ENCODE measurements around the gene TOP2A. TPM values are rescaled to one million over a fixed set of nuclear protein-coding genes. Genes with fewer than 3 reads are reported as not detected.

TOP2A gene
- total RNA-seq, 1 donor from 2014 or later = 3.3 TPM

DNA sequence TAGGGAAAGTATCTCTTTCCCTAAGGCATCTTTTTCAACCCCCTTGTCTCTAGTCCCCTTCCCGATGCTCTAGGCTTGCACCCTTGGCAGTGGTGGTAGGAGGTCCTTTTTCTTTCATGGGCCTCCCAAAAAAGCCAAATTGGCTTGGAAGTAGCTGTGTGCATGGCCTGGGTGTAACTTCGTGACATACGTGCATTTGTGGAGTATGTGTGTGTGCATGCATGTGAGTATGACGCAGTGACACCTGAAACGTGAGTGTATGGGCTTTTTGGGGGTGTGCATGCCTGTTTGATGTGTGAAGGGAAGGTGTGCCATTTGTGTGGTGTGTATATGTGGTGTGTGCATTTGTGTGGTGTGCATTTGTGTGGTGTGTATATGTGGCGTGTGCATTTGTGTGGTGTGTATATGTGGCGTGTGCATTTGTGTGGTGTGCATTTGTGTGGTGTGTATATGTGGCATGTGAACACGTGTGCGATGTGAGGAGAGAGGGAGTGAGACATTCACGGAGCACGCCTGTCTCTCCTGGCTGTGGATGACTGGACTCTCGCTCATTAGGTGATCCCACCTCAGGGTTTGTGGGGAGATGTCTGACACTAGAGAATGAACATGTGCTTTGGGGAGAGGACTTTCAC, 41.3 kb upstream of the TOP2A start:
- TF ChIP-seq, protein P1, sequence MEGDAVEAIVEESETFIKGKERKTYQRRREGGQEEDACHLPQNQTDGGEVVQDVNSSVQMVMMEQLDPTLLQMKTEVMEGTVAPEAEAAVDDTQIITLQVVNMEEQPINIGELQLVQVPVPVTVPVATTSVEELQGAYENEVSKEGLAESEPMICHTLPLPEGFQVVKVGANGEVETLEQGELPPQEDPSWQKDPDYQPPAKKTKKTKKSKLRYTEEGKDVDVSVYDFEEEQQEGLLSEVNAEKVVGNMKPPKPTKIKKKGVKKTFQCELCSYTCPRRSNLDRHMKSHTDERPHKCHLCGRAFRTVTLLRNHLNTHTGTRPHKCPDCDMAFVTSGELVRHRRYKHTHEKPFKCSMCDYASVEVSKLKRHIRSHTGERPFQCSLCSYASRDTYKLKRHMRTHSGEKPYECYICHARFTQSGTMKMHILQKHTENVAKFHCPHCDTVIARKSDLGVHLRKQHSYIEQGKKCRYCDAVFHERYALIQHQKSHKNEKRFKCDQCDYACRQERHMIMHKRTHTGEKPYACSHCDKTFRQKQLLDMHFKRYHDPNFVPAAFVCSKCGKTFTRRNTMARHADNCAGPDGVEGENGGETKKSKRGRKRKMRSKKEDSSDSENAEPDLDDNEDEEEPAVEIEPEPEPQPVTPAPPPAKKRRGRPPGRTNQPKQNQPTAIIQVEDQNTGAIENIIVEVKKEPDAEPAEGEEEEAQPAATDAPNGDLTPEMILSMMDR (IDR thresholded peaks at IDR 0.05) = no peak
- intact Hi-C loops (cut with DNase I) = no loop called here
- Histone ChIP-seq H3K27ac (no peak overlapping the region), H3K36me3 (peaks cover 39% of the 10 kb centered on the region), H3K4me1 (peaks cover 43% of the 10 kb centered on the region), H3K27me3 (no peaks in the 10 kb centered on the region), H3K9me3 (no peaks in the 10 kb centered on the region), H3K4me3 (no peak overlapping the region)
- no peak for ATAC-seq
- DNase-seq = no peak

DNA sequence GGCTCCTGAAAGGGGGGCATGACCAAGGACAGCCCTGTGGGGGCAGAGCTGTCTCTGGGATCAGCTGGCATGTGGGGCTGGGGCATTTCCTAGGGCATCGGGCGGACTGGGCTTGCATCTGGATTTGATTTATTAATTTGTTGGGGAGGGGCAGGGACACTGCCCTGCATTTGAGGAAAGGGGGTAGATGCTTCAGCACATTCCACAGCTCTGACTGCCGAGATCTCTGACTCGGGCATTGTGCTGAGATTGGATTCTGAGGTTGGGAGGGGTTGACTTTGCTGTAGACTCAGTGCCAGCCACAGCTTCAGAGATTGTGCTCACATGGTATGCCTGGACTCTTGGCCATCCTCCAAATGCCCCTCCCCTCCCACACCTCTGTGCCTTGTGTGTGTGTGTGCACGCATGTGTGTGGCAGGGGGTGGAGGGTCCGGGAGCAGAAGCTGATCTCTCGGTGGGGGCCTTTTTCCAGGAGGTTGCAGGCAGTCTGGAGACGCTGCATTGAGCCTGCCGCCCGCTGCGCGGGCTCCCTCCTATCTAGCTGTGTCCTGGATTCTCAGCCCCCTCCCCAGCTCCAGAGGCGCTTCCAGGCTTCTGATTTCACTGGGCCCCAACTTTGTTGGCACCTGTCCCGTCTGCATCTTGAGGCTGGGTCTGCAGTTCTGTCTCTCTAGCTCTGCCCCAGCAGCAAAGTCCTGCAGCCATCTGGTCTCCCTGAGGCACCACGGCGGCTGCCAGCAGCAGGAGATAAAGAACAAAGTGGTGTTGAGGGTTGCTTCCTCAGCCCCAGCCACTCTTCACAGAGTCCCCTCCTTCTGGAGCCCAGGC, 40.5 kb upstream of the TOP2A start:
- DNase-seq (no peak), ATAC-seq (peak; percentile 47)
- intact Hi-C loops (cut with DNase I) = no loop called here

DNA sequence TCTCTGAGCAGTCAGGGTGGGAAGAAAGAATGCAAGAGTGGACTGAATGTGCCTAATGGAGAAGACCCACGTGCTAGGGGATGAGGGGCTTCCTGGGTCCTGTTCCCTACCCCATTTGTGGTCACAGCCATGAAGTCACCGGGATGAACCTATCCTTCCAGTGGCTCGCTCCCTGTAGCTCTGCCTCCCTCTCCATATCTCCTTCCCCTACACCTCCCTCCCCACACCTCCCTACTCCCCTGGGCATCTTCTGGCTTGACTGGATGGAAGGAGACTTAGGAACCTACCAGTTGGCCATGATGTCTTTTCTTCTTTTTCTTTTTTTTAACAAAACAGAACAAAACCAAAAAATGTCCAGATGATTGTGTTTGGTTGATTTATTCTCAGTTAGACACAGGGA, 39.7 kb upstream of the TOP2A start:
- DNase-seq (no peak), ATAC-seq (no peak)
- intact Hi-C loops (cut with DNase I) = no loop called here
- no peaks in the 10 kb centered on the region for H3K27me3 ChIP-seq
- TF ChIP-seq, protein P1 (IDR thresholded peaks at IDR 0.05) = no peak
- H3K9me3 ChIP-seq = no peaks in the 10 kb centered on the region
- peak overlapping the region; percentile 47 for H3K27ac ChIP-seq
- peaks cover 52% of the 10 kb centered on the region for H3K36me3 ChIP-seq
- no peak overlapping the region for H3K4me3 ChIP-seq
- peaks cover 47% of the 10 kb centered on the region for H3K4me1 ChIP-seq

More for the DNA sequence above, 40.5 kb upstream of the TOP2A start:
- H3K27me3 ChIP-seq = no peaks in the 10 kb centered on the region
- peak overlapping the region; percentile 47 for H3K27ac ChIP-seq
- no peak overlapping the region for H3K4me3 ChIP-seq
- H3K36me3 ChIP-seq = peaks cover 46% of the 10 kb centered on the region
- no peaks in the 10 kb centered on the region for H3K9me3 ChIP-seq
- H3K4me1 ChIP-seq = peaks cover 43% of the 10 kb centered on the region
- TF ChIP-seq, protein P1 (IDR thresholded peaks at IDR 0.05) = no peak

DNA sequence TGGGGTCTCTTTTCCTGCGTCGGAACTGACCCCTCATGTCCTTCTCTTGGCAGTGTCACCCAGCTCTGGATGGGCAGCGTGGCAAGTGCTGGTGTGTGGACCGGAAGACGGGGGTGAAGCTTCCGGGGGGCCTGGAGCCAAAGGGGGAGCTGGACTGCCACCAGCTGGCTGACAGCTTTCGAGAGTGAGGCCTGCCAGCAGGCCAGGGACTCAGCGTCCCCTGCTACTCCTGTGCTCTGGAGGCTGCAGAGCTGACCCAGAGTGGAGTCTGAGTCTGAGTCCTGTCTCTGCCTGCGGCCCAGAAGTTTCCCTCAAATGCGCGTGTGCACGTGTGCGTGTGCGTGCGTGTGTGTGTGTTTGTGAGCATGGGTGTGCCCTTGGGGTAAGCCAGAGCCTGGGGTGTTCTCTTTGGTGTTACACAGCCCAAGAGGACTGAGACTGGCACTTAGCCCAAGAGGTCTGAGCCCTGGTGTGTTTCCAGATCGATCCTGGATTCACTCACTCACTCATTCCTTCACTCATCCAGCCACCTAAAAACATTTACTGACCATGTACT, 38.8 kb upstream of the TOP2A start:
- no peak for ATAC-seq
- peak; percentile 61 for DNase-seq
- no peaks in the 10 kb centered on the region for H3K27me3 ChIP-seq
- TF ChIP-seq, protein P1 (IDR thresholded peaks at IDR 0.05) = no peak
- peaks cover 58% of the 10 kb centered on the region for H3K36me3 ChIP-seq
- H3K4me1 ChIP-seq = peaks cover 47% of the 10 kb centered on the region
- intact Hi-C loops (cut with DNase I) = no loop called here
- H3K27ac ChIP-seq = peak overlapping the region; percentile 14
- H3K9me3 ChIP-seq = no peaks in the 10 kb centered on the region
- H3K4me3 ChIP-seq = no peak overlapping the region

DNA sequence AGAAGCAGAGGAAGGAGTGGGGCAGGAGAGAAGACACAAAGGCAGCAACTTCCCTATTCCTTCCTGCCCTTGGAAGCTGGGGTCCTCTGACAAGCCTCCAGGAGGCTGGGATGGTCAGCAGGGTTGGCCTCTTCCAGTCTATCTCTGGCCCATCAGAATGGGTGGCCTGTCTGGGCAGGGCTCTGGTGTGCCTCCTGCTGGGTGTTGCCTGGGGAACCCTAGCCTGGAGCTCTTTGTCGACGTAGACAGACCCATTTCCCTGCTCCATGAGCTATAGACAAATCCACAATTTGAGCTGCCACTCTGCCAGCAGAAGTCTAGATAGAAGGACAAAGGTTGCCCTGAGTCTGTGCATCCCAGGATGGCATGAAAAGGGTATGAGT, 36.9 kb upstream of the TOP2A start:
- peaks cover 58% of the 10 kb centered on the region for H3K36me3 ChIP-seq
- DNase-seq (no peak), ATAC-seq (no peak)
- TF ChIP-seq, protein P1 (IDR thresholded peaks at IDR 0.05) = no peak
- intact Hi-C loops (cut with DNase I) = no loop called here
- no peak overlapping the region for H3K4me3 ChIP-seq
- H3K4me1 ChIP-seq = peaks cover 61% of the 10 kb centered on the region
- no peak overlapping the region for H3K27ac ChIP-seq
- H3K9me3 ChIP-seq = no peaks in the 10 kb centered on the region
- H3K27me3 ChIP-seq = no peaks in the 10 kb centered on the region
